22Rv1 (cell line): Measurements from ENCODE around the gene A4GALT.

Experiments
- H3K27ac ChIP-seq: fragments of 450-650 bp; 2 replicates; pipeline ENCODE4 v1.5.1; 2017
- CTCF ChIP-seq: fragments of 450-650 bp; IDR thresholded peaks from 2 replicates; pipeline ENCODE4 v1.5.1; 2017; ENCODE audit warnings: mild to moderate bottlenecking
- ZFX ChIP-seq: fragments of 450-650 bp; IDR thresholded peaks from 2 replicates; pipeline ENCODE4 v1.6.1; 2017; ENCODE audit warnings: antibody characterized with exemption, borderline replicate concordance

The A4GALT gene

GRCh38 chr22:42717197-42717928 lies 3.3 kb downstream of the A4GALT start:
- TF ChIP-seq CTCF (no peak), ZFX (no peak)
- H3K27ac ChIP-seq, result no peak overlapping the region

GRCh38 chr22:42716649-42717127 lies 4.0 kb downstream of the A4GALT start:
- TF ChIP-seq CTCF (no peak), ZFX (no peak)
- no peak overlapping the region for H3K27ac ChIP-seq

GRCh38 chr22:42716221-42716620 lies 4.4 kb downstream of the A4GALT start:
- no peak for TF ChIP-seq ZFX
- H3K27ac ChIP-seq, result no peak overlapping the region

DNA sequence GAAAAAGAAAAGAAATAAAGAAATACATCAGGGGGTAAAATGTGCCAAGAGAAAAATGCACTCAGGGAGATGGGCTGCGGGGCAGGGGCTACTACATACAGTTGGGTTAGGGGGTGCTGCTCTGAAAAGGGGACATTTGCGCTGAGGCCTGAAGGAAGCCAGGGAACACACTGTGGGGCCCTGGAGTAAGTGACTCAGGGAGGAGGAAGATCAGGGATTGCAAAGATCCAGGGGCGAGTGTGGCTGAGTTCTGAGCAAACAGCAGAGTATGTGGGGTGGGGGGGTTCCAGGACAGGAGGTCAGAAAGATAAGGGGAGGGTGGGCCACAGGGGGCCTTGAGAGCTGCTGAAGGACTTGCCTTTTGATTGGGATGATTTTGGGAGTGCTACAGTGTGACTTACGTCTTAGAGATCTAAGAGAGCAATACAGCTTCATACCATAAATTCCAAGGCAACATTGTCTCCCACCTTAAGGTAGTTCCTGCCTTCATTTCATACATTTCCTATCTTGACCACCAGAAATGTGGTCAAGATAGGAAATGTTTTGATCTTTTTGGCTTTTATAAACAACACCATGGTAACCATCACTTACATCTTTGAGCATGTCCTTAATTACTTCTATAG lies 5.8 kb downstream of the A4GALT start:
- TF ChIP-seq ZFX (no peak), CTCF (no peak)
- H3K27ac ChIP-seq, result no peak overlapping the region

DNA sequence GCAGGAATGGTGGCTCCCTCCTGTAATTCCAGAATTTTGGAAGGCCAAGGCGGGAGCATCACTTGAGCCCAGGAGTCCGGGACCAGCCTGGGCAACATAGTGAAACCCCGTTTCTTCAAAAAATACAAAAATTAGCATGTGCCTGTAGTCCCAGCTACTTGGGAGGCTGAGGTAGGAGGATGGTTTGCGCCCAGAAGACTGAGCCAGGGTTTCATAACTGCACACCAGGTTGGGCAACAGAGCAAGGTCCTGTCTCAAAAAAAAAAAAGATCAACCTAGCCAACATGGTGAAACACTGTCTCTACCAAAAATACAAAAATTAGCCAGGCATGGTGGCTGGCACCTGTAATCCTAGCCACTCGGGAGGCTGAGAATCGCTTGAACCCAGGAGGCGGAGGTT lies 6.4 kb downstream of the A4GALT start:
- no peak overlapping the region for H3K27ac ChIP-seq
- no peak for TF ChIP-seq CTCF
- no peak for TF ChIP-seq ZFX

- no peak overlapping the region for H3K27ac ChIP-seq
- TF ChIP-seq ZFX (no peak), CTCF (no peak)
Observed at GRCh38 chr22:42711895-42712837, 8.5 kb downstream of the A4GALT start.

GRCh38 chr22:42711281-42711731 lies 9.4 kb downstream of the A4GALT start:
- TF ChIP-seq CTCF (no peak), ZFX (no peak)
- no peak overlapping the region for H3K27ac ChIP-seq
